Loucy (cell line): ENCODE measurements around the gene EFNA5.

Experiments
- CTCF ChIP-seq: fragments of 200-600 bp; sonication (generic); conservative IDR thresholded peaks from 2 replicates; pipeline ENCODE4 v1.5.1; 2014; ENCODE audit warnings: mild to moderate bottlenecking, antibody characterized with exemption, low read length
- EZH2phosphoT487 ChIP-seq: fragments of 200-600 bp; IDR thresholded peaks from 2 replicates; pipeline ENCODE4 v1.6.1; 2018; ENCODE audit warnings: antibody characterized with exemption, mild to moderate bottlenecking, moderate library complexity, borderline replicate concordance

DNA sequence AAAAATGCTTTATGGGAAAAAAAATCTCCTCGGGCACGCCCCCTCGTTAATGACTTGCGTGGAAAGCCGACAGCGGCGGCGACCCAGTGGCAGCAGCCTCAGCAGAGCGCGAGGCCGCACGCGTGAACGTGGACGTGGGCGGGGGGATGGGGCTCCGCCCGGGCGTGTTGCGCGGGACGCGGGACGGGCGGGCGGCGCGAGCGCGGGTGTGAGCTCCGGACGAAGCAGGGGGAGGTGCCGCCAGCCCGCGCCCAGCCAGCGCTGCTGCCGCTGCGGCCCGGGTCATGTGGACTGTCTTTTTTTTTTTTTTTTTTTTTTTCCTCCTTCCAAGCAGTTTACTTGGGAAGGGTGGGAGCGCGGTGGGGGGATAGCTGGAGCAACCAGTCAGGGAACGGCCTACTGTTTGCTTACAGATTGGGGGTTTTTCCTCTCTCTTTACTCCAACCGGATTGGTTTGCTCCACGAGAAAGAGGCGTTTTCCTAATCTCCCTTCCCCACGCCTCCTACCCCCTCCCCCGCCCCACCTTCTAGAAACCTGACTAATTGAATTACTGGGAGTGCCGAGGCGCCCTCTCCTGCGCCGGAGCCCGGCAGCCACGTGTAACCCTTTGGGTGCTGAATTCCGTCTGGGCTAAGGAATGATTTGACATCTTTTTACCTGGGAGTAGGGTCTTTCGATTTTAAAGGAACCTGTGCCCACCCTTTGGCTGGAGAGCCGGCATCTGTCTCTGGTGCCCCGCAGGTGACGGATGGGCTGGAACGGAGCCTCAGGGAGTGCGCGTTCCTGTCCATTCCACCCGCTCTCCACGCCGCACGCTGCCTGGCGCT, 1.7 kb upstream of the EFNA5 start:
- TF ChIP-seq EZH2phosphoT487: no peak
- TF ChIP-seq CTCF: no peak
